Measurements from ENCODE around the gene CDC37L1.

DNA sequence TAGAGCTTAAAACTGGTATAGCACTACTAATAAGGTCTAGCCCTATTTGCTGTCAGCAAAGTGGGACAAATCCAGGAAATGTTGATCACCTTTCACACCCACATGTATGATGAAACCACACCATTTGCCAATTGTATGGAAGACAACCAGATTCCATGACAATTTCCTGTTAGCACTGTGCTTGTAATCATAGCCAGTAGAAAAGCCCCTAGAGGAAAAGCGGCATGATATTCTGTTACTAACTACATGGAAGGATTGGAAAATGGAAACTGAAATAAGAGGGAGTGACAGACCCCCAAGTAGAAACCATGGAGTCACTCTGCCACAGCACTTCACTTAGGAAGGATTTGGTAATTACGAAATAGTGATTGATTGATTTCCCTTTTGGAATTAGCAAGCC, 14.0 kb upstream of the CDC37L1 start:
- TF ChIP-seq, protein P1, sequence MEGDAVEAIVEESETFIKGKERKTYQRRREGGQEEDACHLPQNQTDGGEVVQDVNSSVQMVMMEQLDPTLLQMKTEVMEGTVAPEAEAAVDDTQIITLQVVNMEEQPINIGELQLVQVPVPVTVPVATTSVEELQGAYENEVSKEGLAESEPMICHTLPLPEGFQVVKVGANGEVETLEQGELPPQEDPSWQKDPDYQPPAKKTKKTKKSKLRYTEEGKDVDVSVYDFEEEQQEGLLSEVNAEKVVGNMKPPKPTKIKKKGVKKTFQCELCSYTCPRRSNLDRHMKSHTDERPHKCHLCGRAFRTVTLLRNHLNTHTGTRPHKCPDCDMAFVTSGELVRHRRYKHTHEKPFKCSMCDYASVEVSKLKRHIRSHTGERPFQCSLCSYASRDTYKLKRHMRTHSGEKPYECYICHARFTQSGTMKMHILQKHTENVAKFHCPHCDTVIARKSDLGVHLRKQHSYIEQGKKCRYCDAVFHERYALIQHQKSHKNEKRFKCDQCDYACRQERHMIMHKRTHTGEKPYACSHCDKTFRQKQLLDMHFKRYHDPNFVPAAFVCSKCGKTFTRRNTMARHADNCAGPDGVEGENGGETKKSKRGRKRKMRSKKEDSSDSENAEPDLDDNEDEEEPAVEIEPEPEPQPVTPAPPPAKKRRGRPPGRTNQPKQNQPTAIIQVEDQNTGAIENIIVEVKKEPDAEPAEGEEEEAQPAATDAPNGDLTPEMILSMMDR (IDR thresholded peaks at IDR 0.05) = no peak
- peak in 1 of 3 donors; percentile 4 for TF ChIP-seq POLR2A (IDR thresholded peaks at IDR 0.05)
